NCI-H2107 (cell line): ENCODE data around the gene TOR1AIP1.
"Not testable (repeated sequence)": the region's sequence is repeated elsewhere in the genome, so short reads cannot be mapped to it uniquely, and the experiment has no call there.

Source experiments
- DNase-seq: peaks from one replicate; lab custom pipeline; 2025; lab: John Stamatoyannopoulos, UW

TOR1AIP1 gene

GRCh38 chr1:179937668-179938254 lies 55.7 kb downstream of the TOR1AIP1 start:
- no peak for DNase-seq

DNA sequence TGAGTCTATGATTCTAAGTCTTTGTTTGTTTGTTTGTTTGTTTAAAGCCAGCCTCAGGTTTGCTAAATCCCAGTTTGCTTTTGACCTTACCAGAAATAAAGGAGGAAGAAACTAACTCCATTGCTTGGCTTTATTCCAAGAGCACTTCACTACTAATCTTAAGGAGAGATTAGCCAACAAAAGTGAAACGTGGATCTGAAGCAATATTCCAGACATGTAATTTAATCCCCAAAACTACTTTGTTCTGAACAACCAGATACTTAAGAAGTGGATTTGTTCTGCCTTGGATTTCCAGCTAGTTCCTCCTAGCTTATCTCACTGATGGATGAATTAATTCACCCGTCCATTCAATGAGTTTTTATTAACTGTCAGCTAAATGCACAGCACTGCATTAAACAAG lies 56.7 kb downstream of the TOR1AIP1 start:
- peak; percentile 3 for DNase-seq

DNA sequence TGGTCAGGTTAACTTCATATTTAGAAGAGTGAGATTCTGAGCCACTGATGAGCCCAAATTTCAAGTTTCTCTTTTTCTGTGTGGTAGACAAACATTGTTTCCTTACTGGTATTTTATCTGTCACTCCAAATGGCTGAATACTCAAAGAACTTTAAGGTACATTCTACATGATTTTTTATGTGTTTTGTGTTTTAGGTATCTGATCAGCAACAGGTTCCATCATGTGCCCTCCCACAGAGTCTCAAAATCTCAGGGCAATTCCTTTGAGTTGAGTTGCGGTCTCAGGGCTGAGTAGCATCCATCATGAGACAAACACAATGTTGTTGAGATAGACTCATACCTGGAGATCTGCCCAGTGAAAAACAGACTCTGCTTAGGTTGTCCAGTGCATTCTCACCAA lies 57.9 kb downstream of the TOR1AIP1 start:
- DNase-seq, result no peak

DNA sequence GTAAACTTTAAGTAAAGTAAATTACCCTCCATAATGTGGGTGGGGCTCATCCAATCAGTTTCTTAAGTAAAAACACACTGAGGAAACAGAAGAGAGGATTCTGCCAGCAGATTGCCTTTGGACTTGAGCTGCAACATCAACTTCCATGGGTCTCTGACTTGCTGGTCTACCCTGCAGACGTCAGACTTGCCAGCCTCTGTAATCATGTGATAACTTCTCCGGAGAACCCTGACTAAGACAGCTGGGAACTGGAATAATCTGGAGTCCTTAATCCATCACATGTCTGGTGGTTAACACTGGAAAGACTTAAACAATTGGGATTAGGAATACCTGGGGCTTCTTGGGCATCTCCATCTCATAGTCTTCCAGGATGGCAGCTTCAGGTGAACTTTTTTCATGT lies 59.4 kb downstream of the TOR1AIP1 start:
- DNase-seq, result no peak

DNA sequence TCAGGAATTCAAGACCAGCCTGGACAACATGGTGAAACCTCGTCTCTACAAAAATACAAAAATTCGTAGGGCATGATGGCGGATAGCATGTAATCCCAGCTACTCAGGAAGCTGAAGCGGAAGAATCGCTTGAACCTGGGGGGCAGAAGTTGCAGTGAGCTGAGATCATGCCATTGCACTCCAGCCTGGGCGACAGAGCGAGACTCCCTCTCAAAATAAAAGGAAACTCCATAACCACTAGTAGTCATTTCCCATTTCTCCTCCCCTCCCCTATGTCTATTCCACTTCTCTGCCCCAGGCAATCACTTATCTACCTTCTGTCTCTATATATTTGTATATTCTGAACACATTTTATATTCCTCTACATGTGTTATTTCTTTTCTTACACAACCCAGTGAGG lies 68.6 kb downstream of the TOR1AIP1 start:
- DNase-seq, result no peak

- no peak for DNase-seq
Observed at GRCh38 chr1:179951383-179952144, 69.5 kb downstream of the TOR1AIP1 start.

- DNase-seq, result no peak
Observed at GRCh38 chr1:179952186-179952585, 70.1 kb downstream of the TOR1AIP1 start.

DNA sequence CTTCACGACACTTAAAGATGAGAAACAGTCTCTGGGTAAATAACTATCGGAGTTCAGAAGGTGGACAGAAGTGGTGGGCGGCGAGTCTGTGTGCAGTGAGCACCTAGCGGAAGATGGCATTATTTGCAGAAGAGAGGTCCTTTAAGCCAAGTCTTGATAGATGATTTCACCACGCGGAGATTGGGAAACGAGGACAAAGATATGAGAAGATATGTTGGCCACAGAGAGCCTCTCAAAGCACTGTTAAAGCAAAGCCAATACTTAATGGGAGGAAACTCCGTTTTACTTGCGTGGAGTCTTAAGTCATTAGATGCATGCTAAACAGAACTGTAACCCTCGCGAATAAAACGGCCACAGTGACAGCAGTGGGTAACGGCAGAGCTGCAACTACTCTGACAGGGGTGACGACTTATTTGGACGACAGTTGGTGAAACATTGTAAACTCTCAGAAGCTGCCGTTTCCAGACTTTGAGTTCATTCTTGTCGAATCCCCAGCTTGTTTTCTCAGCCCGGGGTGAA lies 71.9 kb downstream of the TOR1AIP1 start:
- peak; percentile 53 for DNase-seq

DNA sequence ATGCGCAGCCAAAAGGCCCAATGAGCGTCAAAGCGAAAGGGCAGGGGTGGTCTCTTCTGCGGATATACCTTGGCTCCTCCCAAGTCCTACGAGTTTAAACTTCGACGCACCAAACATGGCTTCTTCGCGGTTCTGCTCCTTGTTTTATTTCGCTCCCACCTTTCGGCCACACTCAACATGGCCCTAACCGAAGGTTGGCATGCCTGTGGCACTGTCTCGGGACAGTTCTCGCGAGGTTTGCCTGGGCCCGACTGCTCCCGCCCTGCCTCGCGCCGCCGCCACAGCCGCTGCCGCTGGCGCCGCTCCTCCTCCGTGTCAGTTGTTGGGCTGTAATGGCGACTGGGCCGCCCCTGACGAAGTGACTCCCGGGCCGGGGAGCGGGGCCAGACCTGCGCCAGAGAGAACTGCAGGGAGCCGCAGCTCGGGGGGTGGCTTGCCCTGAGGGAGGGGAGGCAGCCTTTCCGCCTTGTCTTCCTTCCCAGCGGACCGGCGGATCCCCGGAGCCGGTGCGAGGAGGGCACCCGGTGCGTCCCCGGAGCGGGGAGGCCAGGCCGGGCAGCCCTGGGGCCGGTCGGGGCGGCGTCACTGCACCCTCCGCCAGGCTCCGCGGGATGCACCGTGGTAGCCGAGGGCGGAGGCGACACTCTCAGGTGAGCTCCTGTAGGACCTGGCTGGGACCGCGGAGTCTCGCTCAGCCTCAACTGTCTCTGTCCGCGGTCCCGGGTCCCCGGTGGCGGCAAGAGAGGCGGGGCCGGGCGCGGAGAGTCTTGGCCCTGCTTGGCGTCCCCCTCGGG lies 72.6 kb downstream of the TOR1AIP1 start, which contains the start of gene CEP350:
Gene CEP350, plus strand, starts transcription at position 318 of the 794 bp plus-strand sequence. CDS start 31,372 bp downstream, outside the sequence.
- DNase-seq, result peak; percentile 98

DNA sequence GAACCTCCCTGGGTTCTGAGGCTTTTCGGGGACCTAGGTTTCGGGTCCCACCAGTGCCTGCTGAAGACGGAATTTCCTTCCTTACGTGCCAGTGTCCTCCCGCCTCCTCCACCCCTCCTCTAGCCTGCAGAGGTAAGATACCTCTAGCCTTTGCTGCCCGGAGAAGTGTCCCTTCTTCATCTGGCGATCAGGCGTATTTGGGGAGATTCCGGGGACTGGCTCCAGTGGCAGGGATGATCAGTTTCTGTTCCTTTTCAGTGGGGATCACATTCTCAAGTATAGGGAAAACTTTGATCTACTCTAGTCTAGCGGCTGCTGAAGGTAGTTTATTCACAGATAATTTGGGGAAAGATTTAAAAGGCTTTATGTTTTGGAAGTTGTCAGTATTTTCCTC lies 73.2 kb downstream of the TOR1AIP1 start:
- no peak for DNase-seq

GRCh38 chr1:179955731-179956130 lies 73.6 kb downstream of the TOR1AIP1 start:
- DNase-seq, result no peak

- no peak for DNase-seq
Observed at GRCh38 chr1:179958359-179958758, 76.3 kb downstream of the TOR1AIP1 start.

DNA sequence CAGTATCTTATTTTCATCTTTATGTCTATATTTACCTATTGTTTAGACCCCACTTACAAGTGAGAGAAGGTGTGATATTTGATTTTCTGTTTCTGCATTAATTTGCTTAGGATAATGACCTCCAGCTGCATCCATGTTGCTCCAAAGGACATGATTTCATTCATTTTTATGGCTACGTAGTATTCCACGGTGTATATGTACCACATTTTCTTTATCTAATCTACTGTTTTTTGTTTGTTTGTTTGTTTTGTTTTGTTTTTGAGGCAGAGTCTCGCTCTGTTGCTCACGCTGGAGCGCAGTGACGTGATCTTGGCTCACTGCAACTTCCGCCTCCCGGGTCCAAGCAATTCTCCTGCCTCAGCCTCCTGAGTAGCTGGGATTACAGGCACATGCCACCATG lies 80.1 kb downstream of the TOR1AIP1 start:
- not testable (repeated sequence) for DNase-seq

DNA sequence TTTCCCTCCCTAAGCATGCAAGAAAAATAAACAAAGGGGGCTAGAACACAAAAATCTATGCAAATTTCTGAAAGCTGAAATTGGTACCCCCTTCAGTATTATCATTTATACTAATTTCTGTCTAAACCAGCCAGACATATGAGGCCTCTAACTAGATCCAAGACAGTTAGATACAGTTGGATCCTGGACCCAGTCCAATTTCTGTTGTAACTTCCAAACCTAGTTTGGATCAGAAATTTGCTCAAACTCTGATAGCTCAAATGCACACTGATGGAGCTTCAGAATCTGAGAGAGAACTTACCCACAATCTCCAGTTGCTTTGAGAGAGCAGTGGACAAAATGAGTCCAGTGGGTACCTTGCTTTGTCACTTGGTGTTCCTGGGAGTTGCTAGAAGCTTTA lies 84.5 kb downstream of the TOR1AIP1 start:
- DNase-seq, result no peak

DNA sequence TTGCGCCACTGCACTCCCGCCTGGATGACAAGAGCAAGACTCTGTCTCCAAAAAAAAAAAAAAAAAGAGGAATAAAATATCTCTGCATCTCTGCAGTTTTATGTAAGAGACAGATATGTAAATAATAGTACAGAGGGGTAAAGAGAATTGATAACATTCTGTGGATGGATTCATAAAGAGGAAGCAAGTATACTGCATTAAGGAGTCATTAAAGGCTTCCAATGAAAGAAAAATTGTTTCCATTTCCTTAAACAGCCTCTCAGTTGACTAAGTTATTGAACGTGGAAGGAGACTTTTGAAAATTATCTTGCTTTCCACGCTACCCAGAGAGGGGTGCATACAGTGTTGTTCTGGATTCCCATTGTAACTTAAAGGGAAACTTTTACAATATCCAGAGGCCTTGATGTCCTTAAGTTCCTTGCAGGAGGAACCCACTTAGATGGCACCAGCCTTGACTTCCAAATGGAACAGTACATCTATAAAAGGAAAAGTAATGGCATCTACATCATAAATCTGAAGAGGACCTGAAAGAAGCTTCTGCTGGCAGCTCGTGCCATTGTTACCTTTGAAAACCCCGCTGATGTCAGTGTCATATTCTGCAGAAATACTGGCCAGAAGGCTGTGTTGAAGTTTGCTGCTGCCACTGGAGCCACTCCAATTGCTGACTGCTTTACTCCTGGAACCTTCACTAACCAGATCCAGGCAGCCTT lies 86.4 kb downstream of the TOR1AIP1 start:
- no peak for DNase-seq

DNA sequence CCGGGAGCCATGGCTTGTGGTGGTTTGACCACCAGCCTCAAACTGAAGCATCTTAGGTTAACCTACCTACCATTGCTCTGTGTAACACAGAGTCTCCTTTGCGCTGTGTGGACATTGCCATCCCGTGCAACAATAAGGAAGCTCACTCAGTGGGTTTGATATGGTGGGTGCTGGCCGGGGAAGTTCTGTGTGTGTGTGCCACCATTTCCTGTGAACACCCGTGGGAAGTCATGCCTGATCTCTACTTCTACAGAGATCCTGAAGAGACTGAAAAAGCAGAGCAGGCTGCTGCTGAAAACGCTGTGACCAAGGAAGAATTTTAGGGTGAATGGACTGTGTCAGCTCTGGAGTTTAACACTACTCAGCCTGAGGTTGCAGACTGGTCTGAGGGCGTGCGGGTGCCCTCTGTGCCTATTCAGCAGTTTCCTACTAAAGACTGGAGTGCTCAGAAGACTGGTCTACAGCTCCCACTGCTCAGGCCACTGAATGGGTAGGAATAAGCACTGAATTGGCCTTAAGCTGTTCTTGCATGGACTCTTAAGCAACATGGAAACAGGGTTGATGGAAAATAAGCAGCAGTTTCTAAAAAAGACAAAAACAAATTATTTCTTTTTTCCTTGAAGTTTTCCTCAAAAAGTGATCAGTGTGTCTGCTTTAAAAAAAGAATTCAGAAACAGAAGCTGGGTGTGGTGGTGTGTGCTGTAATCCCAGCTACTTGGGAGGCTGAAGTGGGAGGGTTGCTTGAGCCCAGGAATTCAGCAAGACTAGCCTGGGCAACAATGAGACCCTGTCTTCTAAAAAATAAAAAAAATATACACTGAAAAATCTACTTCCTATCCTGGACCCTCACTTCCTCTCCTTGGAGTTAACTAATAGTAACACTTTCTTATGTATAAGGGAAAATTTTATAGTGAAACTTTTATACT lies 87.2 kb downstream of the TOR1AIP1 start:
- no peak for DNase-seq
